HG02840 (cell line): ENCODE results near the gene ING3.

Experiments
- ATAC-seq: cut with Tn5 transposase; IDR thresholded peaks from one replicate; pipeline ENCODE4 v1.9.1; 2021; ENCODE audit warnings: mild to moderate bottlenecking, moderate library complexity, moderate number of reproducible peaks; ENCODE audit not compliant: unreplicated experiment, low FRiP score

Gene ING3

GRCh38 chr7:121020989-121021969, 70.7 kb downstream of the ING3 start:
- ATAC-seq: no peak

- ATAC-seq: no peak
Measured at GRCh38 chr7:121023194-121023593, 72.6 kb downstream of the ING3 start.

- ATAC-seq: no peak
Measured at GRCh38 chr7:121023683-121024511, 73.3 kb downstream of the ING3 start.

- ATAC-seq: no peak
Measured at GRCh38 chr7:121024611-121025010, 74.0 kb downstream of the ING3 start.

GRCh38 chr7:121026159-121026558, 75.6 kb downstream of the ING3 start:
- no peak for ATAC-seq

GRCh38 chr7:121026577-121027111, 76.1 kb downstream of the ING3 start:
- ATAC-seq: no peak
